ENCODE results near the gene PPP2R2D. TPM values are rescaled to one million over a fixed set of nuclear protein-coding genes. Genes with fewer than 3 reads are reported as not detected.

PPP2R2D gene
- total and polyA plus RNA-seq, 4 experiments from 2014 or later, result 25.7 to 49.2 (median 41.7) TPM

GRCh38 chr10:131891196-131891928 lies 9.4 kb upstream of the PPP2R2D start:
- intact Hi-C loops (cut with micrococcal nuclease), result no loop called here
- Histone ChIP-seq H3K36me3 (ENCODE audit: insufficient read depth, low read length) (no peaks in the 10 kb centered on the region), H3K4me3 (ENCODE audit: low read length in 2 of 2) (no peak overlapping the region), H3K4me1 (ENCODE audit: insufficient read depth, low read length) (peaks cover 8% of the 10 kb centered on the region), H3K27me3 (ENCODE audit: insufficient read depth, low read length) (no peaks in the 10 kb centered on the region), H3K9me3 (ENCODE audit: control insufficient read depth in 1 of 2, low read length in 2 of 2) (no peaks in the 10 kb centered on the region), H3K27ac (ENCODE audit: low read depth, low read length) (no peak overlapping the region)
- DNase-seq, result no peak
- Mint-ChIP-seq H3K9me3 (no peaks in the 10 kb centered on the region), H3K4me3 (no peak overlapping the region), H3K27ac (no peak overlapping the region), H3K36me3 (no peaks in the 10 kb centered on the region), H3K4me1 (peaks cover 4 to 12% (median 8%) of the 10 kb centered on the region in 4 donors), H3K27me3 (peaks cover under 1 to 3% of the 10 kb centered on the region in 2 donors)
- ChIA-PET CTCF (ENCODE audit: partially characterized antibody) (interaction anchor here (1.5 kb wide), 1 partner anchor 131 kb away, joined by 6 read pairs; no protein-coding TSS in a partner anchor), POLR2A (ENCODE audit: partially characterized antibody) (no interaction called here)

- no peaks in the 10 kb centered on the region for H3K9me3 Mint-ChIP-seq
- H3K27ac ChIP-seq (ENCODE audit: low read depth, low read length), result no peak overlapping the region
Measured at GRCh38 chr10:131891929-131892805, 8.6 kb upstream of the PPP2R2D start.

GRCh38 chr10:131892806-131893675 lies 7.8 kb upstream of the PPP2R2D start:
- Histone ChIP-seq H3K27me3 (ENCODE audit: insufficient read depth, low read length) (no peaks in the 10 kb centered on the region), H3K9me3 (ENCODE audit: control insufficient read depth in 1 of 2, low read length in 2 of 2) (no peaks in the 10 kb centered on the region), H3K4me1 (ENCODE audit: insufficient read depth, low read length) (peaks cover 20% of the 10 kb centered on the region), H3K4me3 (ENCODE audit: low read length in 2 of 2) (no peak overlapping the region), H3K27ac (ENCODE audit: low read depth, low read length) (no peak overlapping the region), H3K36me3 (ENCODE audit: insufficient read depth, low read length) (no peaks in the 10 kb centered on the region)
- Mint-ChIP-seq H3K36me3 (no peaks in the 10 kb centered on the region), H3K9me3 (no peaks in the 10 kb centered on the region), H3K4me1 (peaks cover 8 to 16% (median 13%) of the 10 kb centered on the region in 4 donors), H3K27me3 (no peaks in the 10 kb centered on the region), H3K4me3 (no peak overlapping the region), H3K27ac (no peak overlapping the region)
- ChIA-PET CTCF (ENCODE audit: partially characterized antibody) (interaction anchor here (1.5 kb wide), 1 partner anchor 130 kb away, joined by 6 read pairs; no protein-coding TSS in a partner anchor), POLR2A (ENCODE audit: partially characterized antibody) (no interaction called here)
- intact Hi-C loops (cut with micrococcal nuclease), result no loop called here
- no peak for DNase-seq

More at GRCh38 chr10:131891929-131892805, 8.6 kb upstream of the PPP2R2D start:
- H3K9me3 ChIP-seq (ENCODE audit: control insufficient read depth in 1 of 2, low read length in 2 of 2), result no peaks in the 10 kb centered on the region
- peaks cover 0 to 3% of the 10 kb centered on the region in 2 donors for H3K27me3 Mint-ChIP-seq
- ChIA-PET POLR2A (ENCODE audit: partially characterized antibody) (no interaction called here), CTCF (ENCODE audit: partially characterized antibody) (interaction anchor here (1.5 kb wide), 1 partner anchor 131 kb away, joined by 6 read pairs; no protein-coding TSS in a partner anchor)
- peaks cover 8 to 16% (median 13%) of the 10 kb centered on the region in 4 donors for H3K4me1 Mint-ChIP-seq
- H3K4me3 Mint-ChIP-seq, result no peak overlapping the region
- peaks cover 15% of the 10 kb centered on the region for H3K4me1 ChIP-seq (ENCODE audit: insufficient read depth, low read length)
- H3K27ac Mint-ChIP-seq, result no peak overlapping the region
- H3K36me3 ChIP-seq (ENCODE audit: insufficient read depth, low read length), result no peaks in the 10 kb centered on the region
- no peak overlapping the region for H3K4me3 ChIP-seq (ENCODE audit: low read length in 2 of 2)
- no peak for DNase-seq
- intact Hi-C loops (cut with micrococcal nuclease), result no loop called here
- no peaks in the 10 kb centered on the region for H3K27me3 ChIP-seq (ENCODE audit: insufficient read depth, low read length)
- H3K36me3 Mint-ChIP-seq, result no peaks in the 10 kb centered on the region

GRCh38 chr10:131895116-131895515 lies 5.7 kb upstream of the PPP2R2D start:
- DNase-seq, result no peak
- H3K4me1 Mint-ChIP-seq, result peaks cover 9 to 34% (median 22%) of the 10 kb centered on the region in 4 donors
- intact Hi-C loops (cut with micrococcal nuclease), result no loop called here
- H3K27ac ChIP-seq (ENCODE audit: low read depth, low read length), result no peak overlapping the region
- no peak overlapping the region for H3K27ac Mint-ChIP-seq
- H3K27me3 ChIP-seq (ENCODE audit: insufficient read depth, low read length), result no peaks in the 10 kb centered on the region
- H3K27me3 Mint-ChIP-seq, result peaks cover 0 to 2% of the 10 kb centered on the region in 2 donors
- no peaks in the 10 kb centered on the region for H3K36me3 ChIP-seq (ENCODE audit: insufficient read depth, low read length)
- no peaks in the 10 kb centered on the region for H3K9me3 Mint-ChIP-seq
- ChIA-PET POLR2A (ENCODE audit: partially characterized antibody) (interaction anchor here (2.5 kb wide), 1 partner anchor 78 kb away, joined by 7 read pairs; no protein-coding TSS in a partner anchor), CTCF (ENCODE audit: partially characterized antibody) (interaction anchor here (1.3 to 3.9 kb wide), 3 partner anchors 9 to 128 kb away, joined by 4 to 25 read pairs (median 5); no protein-coding TSS in a partner anchor)
- H3K4me3 Mint-ChIP-seq, result peak overlapping the region in 1 of 8 donors; percentile 2
- no peak overlapping the region for H3K4me3 ChIP-seq (ENCODE audit: low read length in 2 of 2)
- peaks cover 0 to 3% of the 10 kb centered on the region in 2 donors for H3K36me3 Mint-ChIP-seq
- H3K4me1 ChIP-seq (ENCODE audit: insufficient read depth, low read length), result peaks cover 26% of the 10 kb centered on the region
- H3K9me3 ChIP-seq (ENCODE audit: control insufficient read depth in 1 of 2, low read length in 2 of 2), result no peaks in the 10 kb centered on the region

- no peak overlapping the region for H3K27ac ChIP-seq (ENCODE audit: low read depth, low read length)
- CTCF ChIA-PET (ENCODE audit: partially characterized antibody), result interaction anchor here (0.6 to 3.9 kb wide), 4 partner anchors 10 to 129 kb away, joined by 3 to 25 read pairs (median 4); no protein-coding TSS in a partner anchor
- H3K27ac Mint-ChIP-seq, result peak overlapping the region in 6 of 7 donors; percentile 17 to 83 (median 59)
- H3K27me3 Mint-ChIP-seq, result peaks cover 0 to 2% of the 10 kb centered on the region in 2 donors
- peaks cover 0 to 4% of the 10 kb centered on the region in 2 donors for H3K36me3 Mint-ChIP-seq
- peak overlapping the region in 7 of 8 donors; percentile 2 to 57 (median 26) for H3K4me3 Mint-ChIP-seq
- no peak overlapping the region for H3K4me3 ChIP-seq (ENCODE audit: low read length in 2 of 2)
- H3K9me3 Mint-ChIP-seq, result no peaks in the 10 kb centered on the region
- H3K4me1 Mint-ChIP-seq, result peaks cover 9 to 35% (median 24%) of the 10 kb centered on the region in 4 donors
- intact Hi-C loops (cut with micrococcal nuclease), result no loop called here
- peaks cover 29% of the 10 kb centered on the region for H3K4me1 ChIP-seq (ENCODE audit: insufficient read depth, low read length)
- POLR2A ChIA-PET (ENCODE audit: partially characterized antibody), result interaction anchor here (0.8 to 2.5 kb wide), 3 partner anchors 76 to 127 kb away, joined by 3 to 7 read pairs (median 4); no protein-coding TSS in a partner anchor
- H3K27me3 ChIP-seq (ENCODE audit: insufficient read depth, low read length), result no peaks in the 10 kb centered on the region
- H3K36me3 ChIP-seq (ENCODE audit: insufficient read depth, low read length), result no peaks in the 10 kb centered on the region
- H3K9me3 ChIP-seq (ENCODE audit: control insufficient read depth in 1 of 2, low read length in 2 of 2), result no peaks in the 10 kb centered on the region
- DNase-seq, result peak; percentile 62 to 80 (median 71)
Measured at GRCh38 chr10:131896403-131896802, 4.4 kb upstream of the PPP2R2D start.

- H3K4me3 Mint-ChIP-seq, result no peak overlapping the region
- H3K27me3 Mint-ChIP-seq, result peaks cover 0 to 2% of the 10 kb centered on the region in 2 donors
- DNase-seq, result no peak
- Histone ChIP-seq H3K27ac (ENCODE audit: low read depth, low read length) (no peak overlapping the region), H3K9me3 (ENCODE audit: control insufficient read depth in 1 of 2, low read length in 2 of 2) (no peaks in the 10 kb centered on the region), H3K36me3 (ENCODE audit: insufficient read depth, low read length) (no peaks in the 10 kb centered on the region), H3K27me3 (ENCODE audit: insufficient read depth, low read length) (no peaks in the 10 kb centered on the region), H3K4me1 (ENCODE audit: insufficient read depth, low read length) (peaks cover 38% of the 10 kb centered on the region), H3K4me3 (ENCODE audit: low read length in 2 of 2) (no peak overlapping the region)
- POLR2A ChIA-PET (ENCODE audit: partially characterized antibody), result interaction anchor here (0.8 to 2.5 kb wide), 3 partner anchors 75 to 126 kb away, joined by 3 to 7 read pairs (median 3); partner anchors contain the start of gene BNIP3
- H3K9me3 Mint-ChIP-seq, result no peaks in the 10 kb centered on the region
- peaks cover 15 to 44% (median 31%) of the 10 kb centered on the region in 4 donors for H3K4me1 Mint-ChIP-seq
- CTCF ChIA-PET (ENCODE audit: partially characterized antibody), result interaction anchor here (3.9 kb wide), 1 partner anchor 11 kb away, joined by 25 read pairs; no protein-coding TSS in a partner anchor
- H3K36me3 Mint-ChIP-seq, result peaks cover 0 to 11% of the 10 kb centered on the region in 2 donors
- H3K27ac Mint-ChIP-seq, result peak overlapping the region in 2 of 7 donors; percentile 29 to 80
- intact Hi-C loops (cut with micrococcal nuclease), result no loop called here
Measured at GRCh38 chr10:131897297-131897899, 3.4 kb upstream of the PPP2R2D start.
